Measurements from ENCODE around the gene SOX14.

- TF ChIP-seq POLR2A (IDR thresholded peaks at IDR 0.05) (no peak), CTCF (IDR thresholded peaks at IDR 0.05 in 4 of 5, conservative IDR thresholded peaks at IDR 0.05 in 1 of 5) (no peak)
These were observed 23.4 kb downstream of the SOX14 start for GRCh38 chr3:137787529-137787928.
